ENCODE data around the gene GAS2L3.
"Not testable (repeated sequence)": the region's sequence is repeated elsewhere in the genome, so short reads cannot be mapped to it uniquely, and the experiment has no call there.

GAS2L3 gene

GRCh38 chr12:100576331-100577036, 3.0 kb downstream of the GAS2L3 start:
- DNase-seq: peak; percentile 95

- DNase-seq: no peak
These were observed 5.4 kb downstream of the GAS2L3 start for GRCh38 chr12:100578923-100579322.

- no peak for DNase-seq
These were observed 6.4 kb downstream of the GAS2L3 start for GRCh38 chr12:100579844-100580243.

GRCh38 chr12:100584256-100584655, 10.8 kb downstream of the GAS2L3 start:
- no peak for DNase-seq

- DNase-seq: no peak
These were observed 18.5 kb downstream of the GAS2L3 start for GRCh38 chr12:100591979-100592378.

- peak; percentile 20 for DNase-seq
These were observed 20.0 kb downstream of the GAS2L3 start for GRCh38 chr12:100593490-100593889.

- no peak for DNase-seq
These were observed 28.1 kb downstream of the GAS2L3 start for GRCh38 chr12:100601626-100602025.

- DNase-seq: not testable (repeated sequence)
These were observed 29.5 kb downstream of the GAS2L3 start for GRCh38 chr12:100602997-100603396.

- no peak for DNase-seq
These were observed 35.3 kb downstream of the GAS2L3 start for GRCh38 chr12:100608776-100609175.

- DNase-seq: peak; percentile 3
These were observed 37.4 kb downstream of the GAS2L3 start for GRCh38 chr12:100610666-100611430.

- no peak for DNase-seq
These were observed 39.1 kb downstream of the GAS2L3 start for GRCh38 chr12:100612606-100613005.

GRCh38 chr12:100624571-100624970, 51.1 kb downstream of the GAS2L3 start:
- DNase-seq: no peak

GRCh38 chr12:100632445-100632892, 59.0 kb downstream of the GAS2L3 start:
- no peak for DNase-seq

- not testable (repeated sequence) for DNase-seq
These were observed 59.8 kb downstream of the GAS2L3 start for GRCh38 chr12:100633082-100633785.

- no peak for DNase-seq
These were observed 69.8 kb downstream of the GAS2L3 start for GRCh38 chr12:100643246-100643645.

GRCh38 chr12:100646896-100647295, 73.4 kb downstream of the GAS2L3 start:
- no peak for DNase-seq

GRCh38 chr12:100651108-100651507, 77.6 kb downstream of the GAS2L3 start:
- DNase-seq: no peak

- DNase-seq: no peak
These were observed 78.2 kb downstream of the GAS2L3 start for GRCh38 chr12:100651694-100652093.

GRCh38 chr12:100652488-100652887, 79.0 kb downstream of the GAS2L3 start:
- no peak for DNase-seq

GRCh38 chr12:100656141-100656540, 82.7 kb downstream of the GAS2L3 start:
- DNase-seq: no peak

- no peak for DNase-seq
These were observed 83.4 kb downstream of the GAS2L3 start for GRCh38 chr12:100656856-100657255.

GRCh38 chr12:100661300-100661951, 87.9 kb downstream of the GAS2L3 start:
- DNase-seq: peak; percentile 64

GRCh38 chr12:100666588-100666987, 93.1 kb downstream of the GAS2L3 start:
- DNase-seq: no peak
